ENCODE data around the gene KCNMA1. TPM values are rescaled to one million over a fixed set of nuclear protein-coding genes. Genes with fewer than 3 reads are reported as not detected.

The KCNMA1 gene
- total RNA-seq, 3 donors from 2014 or later (not counting 1 experiment from before 2014, with no cell fraction given), result 0.40 to 1.8 (median 0.63) TPM

DNA sequence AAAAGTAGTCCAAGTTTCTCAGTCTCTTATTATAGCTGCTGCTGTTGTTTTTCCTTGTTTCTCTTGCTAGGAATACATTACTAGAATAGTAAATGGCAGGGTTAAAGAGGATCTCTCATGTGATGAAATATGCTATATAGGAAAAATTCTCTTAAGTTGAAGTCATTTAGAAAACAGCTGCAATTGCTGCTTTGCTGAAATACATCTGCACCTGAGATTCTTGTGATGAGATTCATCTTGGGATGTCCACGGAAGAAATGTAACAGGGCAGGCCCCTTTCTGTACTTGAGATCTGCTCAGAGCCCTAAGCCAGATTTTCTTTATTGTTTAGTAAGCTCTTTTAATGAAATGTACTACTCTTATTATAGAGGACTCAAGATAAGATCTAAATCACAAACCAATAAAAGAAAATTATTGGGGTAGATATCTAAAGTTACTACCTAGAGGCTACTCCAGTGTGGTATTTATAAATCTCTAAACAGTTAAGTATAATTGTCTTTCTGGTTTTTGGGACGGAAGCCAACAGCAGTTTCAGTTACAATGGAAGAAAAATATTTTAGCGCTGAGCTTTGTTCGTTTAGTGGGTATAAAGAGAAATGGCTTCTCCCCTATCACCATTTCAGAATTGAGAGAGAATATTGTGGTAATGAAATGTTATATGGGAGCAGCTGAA lies 701.5 kb downstream of the KCNMA1 start:
- Histone ChIP-seq H3K4me1 (ENCODE audit: control insufficient read depth, insufficient read depth, low read length) (no peaks in the 10 kb centered on the region), H3K27ac (ENCODE audit: low read length) (no peak overlapping the region), H3K4me3 (ENCODE audit: low read length) (no peak overlapping the region), H3K9me3 (ENCODE audit: control insufficient read depth, insufficient read depth, low read length) (no peaks in the 10 kb centered on the region), H3K36me3 (ENCODE audit: control insufficient read depth, insufficient read depth, low read length) (no peaks in the 10 kb centered on the region), H3K27me3 (ENCODE audit: control insufficient read depth, insufficient read depth, low read length) (no peaks in the 10 kb centered on the region)
- Mint-ChIP-seq H3K4me3 (no peak overlapping the region), H3K36me3 (no peaks in the 10 kb centered on the region), H3K9me3 (no peaks in the 10 kb centered on the region), H3K27me3 (ENCODE audit: low read depth in 2 of 2) (peaks cover 18 to 45% of the 10 kb centered on the region in 2 donors), H3K4me1 (no peaks in the 10 kb centered on the region), H3K27ac (no peak overlapping the region)
- ATAC-seq (no peak), DNase-seq (no peak)
- TF ChIP-seq, protein P1, sequence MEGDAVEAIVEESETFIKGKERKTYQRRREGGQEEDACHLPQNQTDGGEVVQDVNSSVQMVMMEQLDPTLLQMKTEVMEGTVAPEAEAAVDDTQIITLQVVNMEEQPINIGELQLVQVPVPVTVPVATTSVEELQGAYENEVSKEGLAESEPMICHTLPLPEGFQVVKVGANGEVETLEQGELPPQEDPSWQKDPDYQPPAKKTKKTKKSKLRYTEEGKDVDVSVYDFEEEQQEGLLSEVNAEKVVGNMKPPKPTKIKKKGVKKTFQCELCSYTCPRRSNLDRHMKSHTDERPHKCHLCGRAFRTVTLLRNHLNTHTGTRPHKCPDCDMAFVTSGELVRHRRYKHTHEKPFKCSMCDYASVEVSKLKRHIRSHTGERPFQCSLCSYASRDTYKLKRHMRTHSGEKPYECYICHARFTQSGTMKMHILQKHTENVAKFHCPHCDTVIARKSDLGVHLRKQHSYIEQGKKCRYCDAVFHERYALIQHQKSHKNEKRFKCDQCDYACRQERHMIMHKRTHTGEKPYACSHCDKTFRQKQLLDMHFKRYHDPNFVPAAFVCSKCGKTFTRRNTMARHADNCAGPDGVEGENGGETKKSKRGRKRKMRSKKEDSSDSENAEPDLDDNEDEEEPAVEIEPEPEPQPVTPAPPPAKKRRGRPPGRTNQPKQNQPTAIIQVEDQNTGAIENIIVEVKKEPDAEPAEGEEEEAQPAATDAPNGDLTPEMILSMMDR (IDR thresholded peaks at IDR 0.05), result no peak
- 98% methylated on average over 3 of the region's 4 CpGs for WGBS (ENCODE audit: insufficient coverage)
- intact Hi-C loops (cut with micrococcal nuclease), result no loop called here

DNA sequence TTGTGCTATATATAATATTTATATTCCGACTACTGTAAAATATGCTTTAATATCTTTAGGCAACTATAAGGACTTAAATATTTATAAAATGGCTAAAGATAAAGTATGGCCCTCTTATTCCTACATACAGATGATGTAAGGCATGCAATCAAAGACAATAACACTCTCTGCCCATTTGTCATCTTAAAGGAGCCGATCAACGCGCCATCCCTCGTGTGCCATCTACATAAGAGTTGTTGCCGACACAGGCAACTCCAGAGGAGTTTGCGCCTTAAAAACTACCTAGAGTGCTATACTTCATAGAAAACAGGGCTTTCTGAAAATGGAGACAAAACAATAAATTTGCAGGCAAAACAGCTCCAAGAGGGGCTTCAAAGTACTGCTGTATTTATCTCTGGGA lies 709.0 kb downstream of the KCNMA1 start:
- Histone ChIP-seq H3K36me3 (ENCODE audit: control insufficient read depth, insufficient read depth, low read length) (no peaks in the 10 kb centered on the region), H3K4me3 (ENCODE audit: low read length) (no peak overlapping the region), H3K9me3 (ENCODE audit: control insufficient read depth, insufficient read depth, low read length) (no peaks in the 10 kb centered on the region), H3K4me1 (ENCODE audit: control insufficient read depth, insufficient read depth, low read length) (no peaks in the 10 kb centered on the region), H3K27me3 (ENCODE audit: control insufficient read depth, insufficient read depth, low read length) (no peaks in the 10 kb centered on the region), H3K27ac (ENCODE audit: low read length) (no peak overlapping the region)
- Mint-ChIP-seq H3K4me1 (no peaks in the 10 kb centered on the region), H3K27me3 (ENCODE audit: low read depth in 2 of 2) (no peaks in the 10 kb centered on the region), H3K4me3 (no peak overlapping the region), H3K27ac (no peak overlapping the region), H3K36me3 (peaks cover 6% of the 10 kb centered on the region), H3K9me3 (no peaks in the 10 kb centered on the region)
- DNase-seq (no peak), ATAC-seq (no peak)
- intact Hi-C loops (cut with micrococcal nuclease), result no loop called here
- WGBS (ENCODE audit: insufficient coverage), result 95% methylated on average over 6 of the region's 7 CpGs
- TF ChIP-seq, protein P1 (IDR thresholded peaks at IDR 0.05), result no peak

DNA sequence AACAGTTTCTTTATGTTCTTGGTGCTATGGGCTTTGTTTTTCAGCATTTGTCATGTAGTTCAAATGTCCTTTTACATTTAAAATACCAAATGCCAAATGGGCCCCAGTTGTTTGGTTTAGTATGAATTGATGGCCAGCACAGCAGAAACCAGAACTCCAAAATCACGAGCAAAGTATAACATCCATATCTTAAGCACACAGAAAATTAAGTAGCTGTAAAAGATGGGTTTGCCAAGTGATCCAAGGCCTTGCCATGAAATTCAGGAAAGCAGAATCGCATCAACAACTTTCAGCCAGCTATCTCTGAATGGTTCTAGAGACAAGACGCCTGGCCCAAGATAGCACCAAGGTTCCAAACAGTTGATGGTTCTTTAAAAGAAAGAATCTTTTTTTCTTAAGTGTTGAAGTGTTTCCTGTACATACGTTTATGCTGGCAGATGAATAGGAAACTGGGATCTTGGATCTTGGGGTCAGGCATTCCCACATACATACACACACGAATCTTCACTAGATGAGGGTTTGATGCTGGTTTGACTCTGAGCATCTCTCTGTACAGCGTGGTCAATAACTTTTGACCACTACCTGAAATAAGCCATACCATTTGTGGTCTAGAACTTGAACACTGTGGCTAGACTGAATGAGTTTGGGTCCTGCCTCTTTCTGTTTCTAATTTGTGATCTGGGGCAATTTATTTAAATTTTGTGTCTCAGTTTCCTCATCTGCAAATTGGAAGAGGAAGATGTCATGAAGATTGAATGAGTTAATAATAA lies 711.8 kb downstream of the KCNMA1 start:
- Histone ChIP-seq H3K27me3 (ENCODE audit: control insufficient read depth, insufficient read depth, low read length) (no peaks in the 10 kb centered on the region), H3K36me3 (ENCODE audit: control insufficient read depth, insufficient read depth, low read length) (no peaks in the 10 kb centered on the region), H3K4me1 (ENCODE audit: control insufficient read depth, insufficient read depth, low read length) (no peaks in the 10 kb centered on the region), H3K4me3 (ENCODE audit: low read length) (no peak overlapping the region), H3K27ac (ENCODE audit: low read length) (no peak overlapping the region), H3K9me3 (ENCODE audit: control insufficient read depth, insufficient read depth, low read length) (no peaks in the 10 kb centered on the region)
- Mint-ChIP-seq H3K27me3 (ENCODE audit: low read depth in 2 of 2) (no peaks in the 10 kb centered on the region), H3K4me1 (no peaks in the 10 kb centered on the region), H3K36me3 (peaks cover 6% of the 10 kb centered on the region), H3K4me3 (no peak overlapping the region), H3K27ac (no peak overlapping the region), H3K9me3 (no peaks in the 10 kb centered on the region)
- ATAC-seq (no peak), DNase-seq (no peak)
- 78% methylated on average over 3 of the region's 6 CpGs for WGBS (ENCODE audit: insufficient coverage)
- TF ChIP-seq, protein P1 (IDR thresholded peaks at IDR 0.05), result no peak
- intact Hi-C loops (cut with micrococcal nuclease), result no loop called here
